Measurements from ENCODE around the gene TRAP1. TPM values are rescaled to one million over a fixed set of nuclear protein-coding genes. Genes with fewer than 3 reads are reported as not detected.

Gene TRAP1
- total RNA-seq, 1 donor from 2014 or later, result 111 TPM

GRCh38 chr16:3665508-3665907 lies 51.8 kb downstream of the TRAP1 start:
- H3K36me3 ChIP-seq (ENCODE audit: control insufficient read depth, insufficient read depth, low read length), result peaks cover 26% of the 10 kb centered on the region
- H3K4me3 ChIP-seq (ENCODE audit: low read depth, low read length), result no peak overlapping the region
- no peaks in the 10 kb centered on the region for H3K27me3 ChIP-seq (ENCODE audit: control insufficient read depth, insufficient read depth, low read length)
- FAIRE-seq (no peak), DNase-seq (ENCODE audit: low read depth) (no peak)
- TF ChIP-seq CTCF (IDR thresholded peaks at IDR 0.05; ENCODE audit: insufficient read depth, low read length, severe bottlenecking), result no peak

- no peak for FAIRE-seq
- Histone ChIP-seq H3K27me3 (ENCODE audit: control insufficient read depth, insufficient read depth, low read length) (no peaks in the 10 kb centered on the region), H3K4me3 (ENCODE audit: low read depth, low read length) (no peak overlapping the region), H3K36me3 (ENCODE audit: control insufficient read depth, insufficient read depth, low read length) (peaks cover 26% of the 10 kb centered on the region)
- no peak for DNase-seq (ENCODE audit: low read depth)
- TF ChIP-seq CTCF (IDR thresholded peaks at IDR 0.05; ENCODE audit: insufficient read depth, low read length, severe bottlenecking), result no peak
Measured at GRCh38 chr16:3664187-3664896, 53.0 kb downstream of the TRAP1 start.

GRCh38 chr16:3662601-3663000 lies 54.7 kb downstream of the TRAP1 start:
- Histone ChIP-seq H3K36me3 (ENCODE audit: control insufficient read depth, insufficient read depth, low read length) (peaks cover 27% of the 10 kb centered on the region), H3K27me3 (ENCODE audit: control insufficient read depth, insufficient read depth, low read length) (no peaks in the 10 kb centered on the region), H3K4me3 (ENCODE audit: low read depth, low read length) (no peak overlapping the region)
- TF ChIP-seq CTCF (IDR thresholded peaks at IDR 0.05; ENCODE audit: insufficient read depth, low read length, severe bottlenecking), result no peak
- FAIRE-seq (no peak), DNase-seq (ENCODE audit: low read depth) (no peak)

- peaks cover 33% of the 10 kb centered on the region for H3K36me3 ChIP-seq (ENCODE audit: control insufficient read depth, insufficient read depth, low read length)
- H3K4me3 ChIP-seq (ENCODE audit: low read depth, low read length), result no peak overlapping the region
- FAIRE-seq (no peak), DNase-seq (ENCODE audit: low read depth) (no peak)
- no peak for TF ChIP-seq CTCF (IDR thresholded peaks at IDR 0.05; ENCODE audit: insufficient read depth, low read length, severe bottlenecking)
- no peaks in the 10 kb centered on the region for H3K27me3 ChIP-seq (ENCODE audit: control insufficient read depth, insufficient read depth, low read length)
Measured at GRCh38 chr16:3661922-3662321, 55.4 kb downstream of the TRAP1 start.

- Histone ChIP-seq H3K4me3 (ENCODE audit: low read depth, low read length) (no peak overlapping the region), H3K36me3 (ENCODE audit: control insufficient read depth, insufficient read depth, low read length) (peaks cover 35% of the 10 kb centered on the region), H3K27me3 (ENCODE audit: control insufficient read depth, insufficient read depth, low read length) (no peaks in the 10 kb centered on the region)
- FAIRE-seq (peak; percentile 90), DNase-seq (ENCODE audit: low read depth) (no peak)
- TF ChIP-seq CTCF (IDR thresholded peaks at IDR 0.05; ENCODE audit: insufficient read depth, low read length, severe bottlenecking), result no peak
Measured at GRCh38 chr16:3661311-3661710, 56.0 kb downstream of the TRAP1 start.

GRCh38 chr16:3659251-3659650 lies 58.1 kb downstream of the TRAP1 start:
- no peak for FAIRE-seq
- Histone ChIP-seq H3K36me3 (ENCODE audit: control insufficient read depth, insufficient read depth, low read length) (peaks cover 28% of the 10 kb centered on the region), H3K4me3 (ENCODE audit: low read depth, low read length) (no peak overlapping the region), H3K27me3 (ENCODE audit: control insufficient read depth, insufficient read depth, low read length) (no peaks in the 10 kb centered on the region)
- TF ChIP-seq CTCF (IDR thresholded peaks at IDR 0.05; ENCODE audit: insufficient read depth, low read length, severe bottlenecking), result no peak
- no peak for DNase-seq (ENCODE audit: low read depth)

Data from bronchial epithelial cell (primary cell).